GM19467 (cell line): ENCODE results near the gene NEO1.
"Not testable (repeated sequence)": the region's sequence is repeated elsewhere in the genome, so short reads cannot be mapped to it uniquely, and the experiment has no call there.

ENCODE experiments used
- ATAC-seq: cut with Tn5 transposase; IDR thresholded peaks from one replicate; pipeline ENCODE4 v1.9.1; 2021; ENCODE audit warnings: mild to moderate bottlenecking, moderate library complexity; ENCODE audit not compliant: unreplicated experiment

Gene NEO1

GRCh38 chr15:73183071-73183470 is 130.8 kb downstream of the NEO1 start:
- ATAC-seq: no peak

DNA sequence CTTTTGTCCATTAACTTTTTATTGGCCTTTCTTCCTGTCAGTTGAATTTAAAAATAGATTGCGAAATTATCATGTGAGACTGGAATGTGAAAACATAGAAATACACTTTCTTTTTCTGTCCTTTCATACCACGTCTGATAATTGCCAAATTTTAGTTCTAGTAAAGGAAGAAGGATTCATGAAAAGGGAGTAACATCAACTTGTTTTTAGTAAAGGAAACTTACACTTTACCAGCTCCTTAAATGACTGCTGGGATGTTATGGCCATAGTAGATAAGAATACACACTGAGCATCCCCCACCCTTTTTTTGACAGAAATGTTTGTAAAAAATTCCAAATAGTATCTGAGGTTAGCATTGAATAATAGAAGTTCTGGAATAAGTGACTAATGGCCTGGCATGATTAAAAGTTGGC is 137.9 kb downstream of the NEO1 start:
- no peak for ATAC-seq

- no peak for ATAC-seq
Measured at GRCh38 chr15:73195166-73195565, 142.9 kb downstream of the NEO1 start.

DNA sequence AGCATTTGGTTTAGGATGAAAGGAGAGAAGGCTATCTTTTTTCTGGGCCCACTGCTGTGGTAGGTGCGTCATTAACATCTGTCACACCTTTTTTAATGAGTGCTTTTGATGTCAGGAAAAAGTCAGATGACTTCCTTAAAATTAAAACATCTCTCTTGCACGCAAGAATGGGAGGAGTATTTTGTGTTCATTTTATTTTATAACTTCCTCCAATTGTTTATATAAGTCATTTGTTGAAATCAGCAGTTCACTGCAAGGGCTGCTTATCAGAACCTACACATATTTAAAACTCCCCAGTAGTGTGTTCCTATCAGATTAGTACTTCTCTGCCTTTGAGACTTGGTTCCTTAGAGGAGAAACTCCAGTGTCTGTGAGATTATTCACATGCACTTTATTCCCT is 143.8 kb downstream of the NEO1 start:
- ATAC-seq: no peak

- ATAC-seq: no peak
Measured at GRCh38 chr15:73200339-73200738, 148.1 kb downstream of the NEO1 start.

DNA sequence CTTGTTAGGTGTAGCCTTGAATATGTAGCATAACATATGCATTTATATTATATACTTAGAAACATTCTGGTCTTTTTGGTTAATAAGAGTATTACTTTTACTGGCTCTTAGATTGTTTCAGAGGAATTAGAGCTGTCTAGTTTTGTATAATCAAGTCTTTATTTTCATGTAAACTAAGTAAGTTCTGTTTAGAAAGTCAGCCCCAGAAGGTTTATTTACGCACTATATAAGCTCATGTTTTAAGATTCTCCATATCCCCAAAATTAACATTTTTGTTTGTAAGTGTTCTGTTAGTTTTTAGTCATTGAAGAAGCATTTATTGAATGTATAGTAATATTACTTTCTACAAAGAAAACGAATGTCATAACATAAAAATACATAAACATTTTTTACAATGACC is 158.4 kb downstream of the NEO1 start:
- ATAC-seq: no peak

- no peak for ATAC-seq
Measured at GRCh38 chr15:73212424-73212823, 160.2 kb downstream of the NEO1 start.

DNA sequence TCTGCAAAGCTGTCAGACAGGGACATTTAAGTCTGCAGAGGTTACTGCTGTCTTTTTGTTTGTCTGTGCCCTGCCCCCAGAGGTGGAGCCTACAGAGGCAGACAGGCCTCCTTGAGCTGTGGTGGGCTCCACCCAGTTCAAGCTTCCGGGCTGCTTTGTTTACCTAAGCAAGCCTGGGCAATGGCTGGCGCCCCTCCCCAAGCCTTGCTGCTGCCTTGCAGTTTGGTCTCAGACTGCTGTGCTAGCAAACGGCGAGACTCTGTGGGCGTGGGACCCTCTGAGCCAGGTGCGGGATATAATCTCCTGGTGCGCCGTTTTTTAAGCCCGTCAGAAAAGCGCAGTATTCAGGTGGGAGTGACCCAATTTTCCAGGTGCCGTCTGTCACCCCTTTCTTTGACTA is 169.2 kb downstream of the NEO1 start:
- ATAC-seq: not testable (repeated sequence)

GRCh38 chr15:73225358-73226015 is 173.2 kb downstream of the NEO1 start:
- no peak for ATAC-seq

GRCh38 chr15:73226093-73226814 is 174.0 kb downstream of the NEO1 start:
- no peak for ATAC-seq

GRCh38 chr15:73227433-73228056 is 175.3 kb downstream of the NEO1 start:
- ATAC-seq: no peak

- no peak for ATAC-seq
Measured at GRCh38 chr15:73228128-73228646, 175.9 kb downstream of the NEO1 start.

- ATAC-seq: no peak
Measured at GRCh38 chr15:73231661-73232419, 179.6 kb downstream of the NEO1 start.

GRCh38 chr15:73232776-73233175 is 180.5 kb downstream of the NEO1 start:
- ATAC-seq: no peak

GRCh38 chr15:73233623-73234022 is 181.4 kb downstream of the NEO1 start:
- ATAC-seq: no peak

GRCh38 chr15:73237910-73238309 is 185.6 kb downstream of the NEO1 start:
- no peak for ATAC-seq

- ATAC-seq: no peak
Measured at GRCh38 chr15:73239564-73240215, 187.4 kb downstream of the NEO1 start.

GRCh38 chr15:73240866-73241499 is 188.7 kb downstream of the NEO1 start:
- ATAC-seq: no peak

GRCh38 chr15:73244333-73244732 is 192.1 kb downstream of the NEO1 start:
- ATAC-seq: no peak

GRCh38 chr15:73246439-73246838 is 194.2 kb downstream of the NEO1 start:
- no peak for ATAC-seq
